PC-9 (cell line): ENCODE measurements around the gene AFF2. TPM values are rescaled to one million over a fixed set of nuclear protein-coding genes. Genes with fewer than 3 reads are reported as not detected.

ENCODE experiments used
- BruUV-seq: library from RNA; stranded (reverse); fragments of 400-500 nt; replicated peaks from 2 replicates; lab custom pipeline; 2021; lab: Mats Ljungman, UMichigan
- CTCF ChIA-PET: fragments of 300-600 bp; sonication (Branson Sonifier 250); formaldehyde crosslinking; loops from one replicate; lab custom pipeline; 2022; ENCODE audit warnings: antibody characterized with exemption; lab: Charles Lee
- POLR2A ChIA-PET: fragments of 300-600 bp; sonication (Branson Sonifier 250); formaldehyde crosslinking; loops from one replicate; lab custom pipeline; 2022; ENCODE audit warnings: antibody characterized with exemption; ENCODE audit not compliant: unreplicated experiment; lab: Charles Lee
- DNase-seq, 2 experiments: peaks; one replicate each; pipeline versions ENCODE4 v3.0.0 to v3.0.0-alpha.2; 2015 to 2022; ENCODE audit warnings: mixed read lengths in 1 of 2
- H2AFZ ChIP-seq: fragments of 200-600 bp; sonication (generic); 2 replicates; pipeline ENCODE4 v1.8.1; 2017; ENCODE audit warnings: antibody characterized with exemption
- H3F3A ChIP-seq: fragments of 200-600 bp; sonication (generic); 2 replicates; pipeline ENCODE4 v1.8.1; 2017; ENCODE audit warnings: antibody characterized with exemption, mild to moderate bottlenecking, low read depth; ENCODE audit not compliant: insufficient read depth
- H3K27ac ChIP-seq: fragments of 200-600 bp; sonication (generic); 2 replicates; pipeline ENCODE4 v1.6.1; 2016; ENCODE audit warnings: mixed run types
- H3K27me3 ChIP-seq: fragments of 200-600 bp; sonication (generic); 2 replicates; pipeline ENCODE4 v1.6.1; 2016; ENCODE audit warnings: low read depth, mixed run types; ENCODE audit not compliant: insufficient read depth
- H3K36me3 ChIP-seq: fragments of 200-600 bp; sonication (generic); 2 replicates; pipeline ENCODE4 v1.6.1; 2016; ENCODE audit warnings: low read depth, mixed run types
- H3K4me1 ChIP-seq: fragments of 200-600 bp; sonication (generic); replicated peaks from 2 replicates; pipeline ENCODE4 v1.6.1; 2016; ENCODE audit warnings: mixed run types; ENCODE audit not compliant: insufficient read depth
- H3K4me2 ChIP-seq: fragments of 200-600 bp; sonication (generic); 2 replicates; pipeline ENCODE4 v1.6.1; 2017; ENCODE audit warnings: mixed run types
- H3K4me3 ChIP-seq: fragments of 200-600 bp; sonication (generic); 2 replicates; pipeline ENCODE4 v1.6.1; 2016; ENCODE audit warnings: mixed run types
- H3K79me2 ChIP-seq: fragments of 200-600 bp; sonication (generic); 2 replicates; pipeline ENCODE4 v1.6.1; 2017; ENCODE audit warnings: low read depth, mixed run types
- H3K9me2 ChIP-seq: fragments of 200-600 bp; sonication (generic); 2 replicates; pipeline ENCODE4 v1.8.1; 2017; ENCODE audit warnings: mild to moderate bottlenecking; ENCODE audit not compliant: insufficient read depth
- H3K9me3 ChIP-seq: fragments of 200-600 bp; sonication (generic); 2 replicates; pipeline ENCODE4 v1.8.1; 2016; ENCODE audit warnings: low read depth; ENCODE audit not compliant: insufficient read depth
- H4K20me1 ChIP-seq: fragments of 200-600 bp; sonication (generic); 2 replicates; pipeline ENCODE4 v1.8.1; 2017; ENCODE audit not compliant: insufficient read depth
- CTCF ChIP-seq: fragments of 200-600 bp; sonication (generic); conservative IDR thresholded peaks from 2 replicates; pipeline ENCODE4 v1.6.1; 2017; ENCODE audit warnings: mixed run types, antibody characterized with exemption, mild to moderate bottlenecking, moderate library complexity
- EZH2 ChIP-seq: fragments of 200-600 bp; sonication (generic); IDR thresholded peaks from 2 replicates; pipeline ENCODE4 v1.8.0; 2017; ENCODE audit warnings: antibody characterized with exemption, low read depth
- intact Hi-C: fragments of 100-400 bp; cut with micrococcal nuclease; formaldehyde crosslinking; loops from one replicate; pipeline ENCODE4 v1.10.0; 2022; ENCODE audit not compliant: unreplicated experiment
- total RNA-seq: library from RNA; stranded (reverse); gene quantifications from 2 replicates; pipeline ENCODE4 v1.2.3, GENCODE V29; 2021

AFF2 gene
- total RNA-seq, 1 experiment from 2014 or later: not detected

GRCh38 chrX:148914783-148915182, 414.4 kb downstream of the AFF2 start:
- H3F3A ChIP-seq: no peaks in the 10 kb centered on the region
- H3K27me3 ChIP-seq: peaks cover 9% of the 10 kb centered on the region
- H3K27ac ChIP-seq: no peak overlapping the region
- intact Hi-C loops: no loop called here
- TF ChIP-seq CTCF (no peak), EZH2 (no peak)
- H3K4me1 ChIP-seq: no peaks in the 10 kb centered on the region
- DNase-seq: no peak
- no TSS peak for BruUV-seq
- no peaks in the 10 kb centered on the region for H3K9me3 ChIP-seq
- H2AFZ ChIP-seq: no peak overlapping the region
- POLR2A ChIA-PET: no interaction called here
- no peaks in the 10 kb centered on the region for H3K36me3 ChIP-seq
- no peaks in the 10 kb centered on the region for H4K20me1 ChIP-seq
- no peaks in the 10 kb centered on the region for H3K9me2 ChIP-seq
- no peak overlapping the region for H3K4me3 ChIP-seq
- CTCF ChIA-PET: no interaction called here
- H3K4me2 ChIP-seq: no peak overlapping the region
- no peaks in the 10 kb centered on the region for H3K79me2 ChIP-seq

DNA sequence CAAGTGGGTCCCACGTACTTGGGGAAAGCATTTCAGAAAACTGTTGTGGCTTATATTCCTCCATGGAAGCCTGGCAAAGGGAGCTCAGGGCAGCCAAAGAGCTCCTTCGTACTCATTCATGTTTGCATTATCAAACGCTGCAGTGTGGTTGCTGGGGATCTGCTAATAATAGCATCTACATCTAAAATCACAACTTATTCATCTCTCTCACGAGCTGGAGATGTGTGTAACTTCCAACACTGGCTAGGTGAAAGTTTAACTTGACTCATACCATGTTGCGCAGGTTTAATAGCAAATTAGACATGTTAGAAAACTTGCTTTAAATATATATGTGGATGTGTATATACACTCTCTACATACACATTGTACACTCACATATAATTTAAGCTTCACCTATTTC, 415.1 kb downstream of the AFF2 start:
- Histone ChIP-seq H3K4me2 (no peak overlapping the region), H2AFZ (no peak overlapping the region), H3K27me3 (peaks cover 9% of the 10 kb centered on the region), H3K4me1 (no peaks in the 10 kb centered on the region), H3K79me2 (no peaks in the 10 kb centered on the region), H3K9me2 (no peaks in the 10 kb centered on the region), H3F3A (no peaks in the 10 kb centered on the region), H3K9me3 (no peaks in the 10 kb centered on the region), H3K4me3 (no peak overlapping the region), H4K20me1 (no peaks in the 10 kb centered on the region), H3K36me3 (no peaks in the 10 kb centered on the region), H3K27ac (no peak overlapping the region)
- ChIA-PET CTCF (no interaction called here), POLR2A (no interaction called here)
- DNase-seq: no peak
- BruUV-seq: no TSS peak
- intact Hi-C loops: no loop called here
- no peak for TF ChIP-seq EZH2
- TF ChIP-seq CTCF: no peak

- H3K79me2 ChIP-seq: no peaks in the 10 kb centered on the region
- POLR2A ChIA-PET: no interaction called here
- H3K27me3 ChIP-seq: peaks cover 9% of the 10 kb centered on the region
- no peak overlapping the region for H2AFZ ChIP-seq
- intact Hi-C loops: no loop called here
- H4K20me1 ChIP-seq: no peaks in the 10 kb centered on the region
- H3K9me2 ChIP-seq: no peaks in the 10 kb centered on the region
- no peaks in the 10 kb centered on the region for H3F3A ChIP-seq
- CTCF ChIA-PET: no interaction called here
- H3K4me2 ChIP-seq: no peak overlapping the region
- no peaks in the 10 kb centered on the region for H3K36me3 ChIP-seq
- DNase-seq: no peak
- no peak overlapping the region for H3K27ac ChIP-seq
- no peak for TF ChIP-seq EZH2
- TF ChIP-seq CTCF: no peak
- H3K9me3 ChIP-seq: no peaks in the 10 kb centered on the region
- no peak overlapping the region for H3K4me3 ChIP-seq
- BruUV-seq: no TSS peak
- H3K4me1 ChIP-seq: no peaks in the 10 kb centered on the region
Observed at GRCh38 chrX:148917441-148917840, 417.0 kb downstream of the AFF2 start.
